Measurements from ENCODE around the gene EIF4E3. TPM values are rescaled to one million over a fixed set of nuclear protein-coding genes. Genes with fewer than 3 reads are reported as not detected.

The EIF4E3 gene
- total RNA-seq, 1 experiment from 2014 or later: 4.3 TPM

GRCh38 chr3:71724171-71724453, 1.1 kb downstream of the EIF4E3 start:
- DNase-seq (ENCODE audit: extremely low read depth, low read depth): no peak

GRCh38 chr3:71723452-71724170, 1.6 kb downstream of the EIF4E3 start:
- no peak for DNase-seq (ENCODE audit: extremely low read depth, low read depth)

GRCh38 chr3:71722693-71723092, 2.5 kb downstream of the EIF4E3 start:
- no peak for DNase-seq (ENCODE audit: extremely low read depth, low read depth)

- DNase-seq (ENCODE audit: extremely low read depth, low read depth): no peak
Measured at GRCh38 chr3:71721651-71722157, 3.5 kb downstream of the EIF4E3 start.

GRCh38 chr3:71721002-71721401, 4.2 kb downstream of the EIF4E3 start:
- no peak for DNase-seq (ENCODE audit: extremely low read depth, low read depth)

- no peak for DNase-seq (ENCODE audit: extremely low read depth, low read depth)
Measured at GRCh38 chr3:71718072-71718471, 7.1 kb downstream of the EIF4E3 start.

GRCh38 chr3:71714595-71714994, 10.6 kb downstream of the EIF4E3 start:
- no peak for DNase-seq (ENCODE audit: extremely low read depth, low read depth)

- DNase-seq (ENCODE audit: extremely low read depth, low read depth): no peak
Measured at GRCh38 chr3:71713041-71713440, 12.2 kb downstream of the EIF4E3 start.

GRCh38 chr3:71710906-71711494, 14.2 kb downstream of the EIF4E3 start:
- peak; percentile 38 for DNase-seq (ENCODE audit: extremely low read depth, low read depth)

- DNase-seq (ENCODE audit: extremely low read depth, low read depth): no peak
Measured at GRCh38 chr3:71709908-71710511, 15.2 kb downstream of the EIF4E3 start.

GRCh38 chr3:71708476-71709105, 16.6 kb downstream of the EIF4E3 start:
- no peak for DNase-seq (ENCODE audit: extremely low read depth, low read depth)

- no peak for DNase-seq (ENCODE audit: extremely low read depth, low read depth)
Measured at GRCh38 chr3:71707595-71707994, 17.6 kb downstream of the EIF4E3 start.

GRCh38 chr3:71705681-71706080, 19.5 kb downstream of the EIF4E3 start:
- no peak for DNase-seq (ENCODE audit: extremely low read depth, low read depth)

- DNase-seq (ENCODE audit: extremely low read depth, low read depth): no peak
Measured at GRCh38 chr3:71704915-71705314, 20.3 kb downstream of the EIF4E3 start.

GRCh38 chr3:71703797-71704196, 21.4 kb downstream of the EIF4E3 start:
- DNase-seq (ENCODE audit: extremely low read depth, low read depth): no peak

GRCh38 chr3:71702131-71703024, 22.8 kb downstream of the EIF4E3 start:
- no peak for DNase-seq (ENCODE audit: extremely low read depth, low read depth)

GRCh38 chr3:71701251-71701762, 23.9 kb downstream of the EIF4E3 start:
- no peak for DNase-seq (ENCODE audit: extremely low read depth, low read depth)

GRCh38 chr3:71695000-71695482, 30.2 kb downstream of the EIF4E3 start:
- DNase-seq (ENCODE audit: extremely low read depth, low read depth): no peak

- DNase-seq (ENCODE audit: extremely low read depth, low read depth): no peak
Measured at GRCh38 chr3:71694358-71694999, 30.7 kb downstream of the EIF4E3 start.

- DNase-seq (ENCODE audit: extremely low read depth, low read depth): no peak
Measured at GRCh38 chr3:71693641-71694040, 31.6 kb downstream of the EIF4E3 start.
